ENCODE data around the gene PPFIBP2.

Gene PPFIBP2

DNA sequence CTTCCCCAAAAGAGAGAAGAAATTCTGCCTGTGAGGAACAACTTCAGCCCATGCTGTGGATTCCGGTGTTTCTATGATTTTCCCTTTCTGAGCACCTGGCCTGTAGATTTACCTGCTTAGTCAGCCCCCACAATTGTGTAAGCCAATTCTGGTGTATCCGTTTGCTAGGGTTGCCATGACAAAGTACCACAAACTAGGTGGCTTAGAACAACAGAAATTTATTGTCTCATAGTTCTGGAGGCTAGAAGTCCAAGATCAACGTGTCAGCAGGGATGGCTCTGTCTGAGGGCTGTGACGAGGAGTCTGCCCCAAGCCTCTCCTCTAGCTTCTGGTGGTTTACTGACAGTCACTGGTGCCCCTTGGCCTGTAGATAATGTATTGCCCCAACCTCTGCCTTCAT, 175.4 kb downstream of the PPFIBP2 start:
- DNase-seq (ENCODE audit: low spot score): no peak
- CTCF ChIA-PET: interaction anchor here (0.7 kb wide), 1 partner anchor 772 kb away, joined by 3 read pairs; no protein-coding TSS in a partner anchor
- POLR2A ChIA-PET (ENCODE audit: low non-redundant PET): no interaction called here
- TF ChIP-seq, protein P1, sequence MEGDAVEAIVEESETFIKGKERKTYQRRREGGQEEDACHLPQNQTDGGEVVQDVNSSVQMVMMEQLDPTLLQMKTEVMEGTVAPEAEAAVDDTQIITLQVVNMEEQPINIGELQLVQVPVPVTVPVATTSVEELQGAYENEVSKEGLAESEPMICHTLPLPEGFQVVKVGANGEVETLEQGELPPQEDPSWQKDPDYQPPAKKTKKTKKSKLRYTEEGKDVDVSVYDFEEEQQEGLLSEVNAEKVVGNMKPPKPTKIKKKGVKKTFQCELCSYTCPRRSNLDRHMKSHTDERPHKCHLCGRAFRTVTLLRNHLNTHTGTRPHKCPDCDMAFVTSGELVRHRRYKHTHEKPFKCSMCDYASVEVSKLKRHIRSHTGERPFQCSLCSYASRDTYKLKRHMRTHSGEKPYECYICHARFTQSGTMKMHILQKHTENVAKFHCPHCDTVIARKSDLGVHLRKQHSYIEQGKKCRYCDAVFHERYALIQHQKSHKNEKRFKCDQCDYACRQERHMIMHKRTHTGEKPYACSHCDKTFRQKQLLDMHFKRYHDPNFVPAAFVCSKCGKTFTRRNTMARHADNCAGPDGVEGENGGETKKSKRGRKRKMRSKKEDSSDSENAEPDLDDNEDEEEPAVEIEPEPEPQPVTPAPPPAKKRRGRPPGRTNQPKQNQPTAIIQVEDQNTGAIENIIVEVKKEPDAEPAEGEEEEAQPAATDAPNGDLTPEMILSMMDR (conservative IDR thresholded peaks at IDR 0.05; ENCODE audit: low read depth): no peak
- no peak overlapping the region for H3K27ac ChIP-seq

DNA sequence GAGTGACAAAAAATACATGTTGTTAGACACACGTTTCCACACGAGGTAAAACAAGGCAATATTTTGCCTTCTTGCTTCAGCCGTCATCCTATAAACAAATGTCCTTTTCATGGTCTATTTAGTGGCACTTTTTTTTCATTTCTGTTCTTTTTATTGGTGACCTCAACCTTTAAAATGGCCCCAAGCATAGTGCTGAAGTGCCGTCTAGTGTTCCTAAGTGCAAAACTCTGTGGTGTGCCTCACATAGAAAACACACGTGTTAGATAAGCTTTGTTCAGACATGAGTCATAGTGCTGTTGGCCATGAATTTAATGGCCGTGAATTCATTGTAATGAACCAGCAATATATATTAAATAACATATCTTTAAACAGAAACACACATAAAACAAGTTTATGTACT, 176.8 kb downstream of the PPFIBP2 start:
- H3K27ac ChIP-seq: no peak overlapping the region
- no peak for DNase-seq (ENCODE audit: low spot score)
- CTCF ChIA-PET: interaction anchor here (0.6 to 1.9 kb wide), 4 partner anchors 54 to 490 kb away, joined by 3 to 6 read pairs (median 3); no protein-coding TSS in a partner anchor
- POLR2A ChIA-PET (ENCODE audit: low non-redundant PET): interaction anchor here (0.6 kb wide), 2 partner anchors 9 to 1362 kb away, joined by 3 to 10 read pairs; no protein-coding TSS in a partner anchor
- TF ChIP-seq, protein P1 (conservative IDR thresholded peaks at IDR 0.05; ENCODE audit: low read depth): no peak

DNA sequence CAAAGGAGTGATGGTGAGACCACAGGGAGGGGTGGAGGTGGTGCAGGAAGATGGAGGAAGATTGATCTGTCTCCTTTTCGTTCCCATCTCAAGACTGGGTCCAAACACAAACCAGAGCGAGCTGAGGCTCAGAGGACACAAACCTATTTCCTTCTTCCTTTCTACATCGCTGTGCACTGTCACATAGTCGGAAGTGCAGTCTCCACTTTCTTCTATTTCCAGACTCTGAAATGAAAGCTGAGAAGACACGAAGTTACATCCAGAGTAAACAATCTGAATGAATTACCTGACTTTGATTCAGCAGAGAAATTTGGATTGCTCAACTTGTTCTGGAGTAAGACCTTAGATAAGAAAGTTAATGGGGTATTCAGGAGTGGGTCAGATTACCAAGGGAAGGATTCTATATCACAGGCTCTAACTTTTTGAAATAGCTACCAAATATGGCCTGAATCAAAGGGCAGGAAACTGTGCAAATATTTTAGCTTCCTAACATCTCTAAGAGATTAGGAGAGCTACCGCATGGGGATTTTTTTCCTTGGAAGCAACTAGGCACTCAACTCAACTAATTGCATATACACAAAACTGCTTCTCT, 178.1 kb downstream of the PPFIBP2 start:
- TF ChIP-seq, protein P1 (conservative IDR thresholded peaks at IDR 0.05; ENCODE audit: low read depth): no peak
- H3K27ac ChIP-seq: no peak overlapping the region
- no peak for DNase-seq (ENCODE audit: low spot score)
- CTCF ChIA-PET: interaction anchor here (0.6 to 1.1 kb wide), 2 partner anchors 120 to 249 kb away, joined by 3 read pairs; no protein-coding TSS in a partner anchor
- POLR2A ChIA-PET (ENCODE audit: low non-redundant PET): no interaction called here

DNA sequence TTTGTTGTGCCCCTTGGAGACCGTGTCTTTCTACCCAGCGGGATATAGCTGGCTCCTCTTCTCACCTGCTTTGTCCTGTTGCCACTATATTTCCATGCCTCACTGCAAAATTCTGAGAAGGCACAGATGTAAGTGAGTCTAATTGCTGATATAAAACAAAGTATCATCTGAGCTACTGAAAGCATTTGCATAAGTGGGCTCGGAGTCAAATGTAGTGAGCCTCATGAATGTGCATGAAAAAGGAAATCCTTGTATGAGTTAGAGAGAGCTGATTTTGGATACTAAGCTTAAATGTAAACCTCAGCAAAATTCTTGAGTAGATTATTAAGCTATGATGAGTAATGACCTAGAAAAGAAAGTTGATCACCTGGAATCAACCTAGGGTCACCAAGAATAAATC, 178.6 kb downstream of the PPFIBP2 start:
- H3K27ac ChIP-seq: no peak overlapping the region
- CTCF ChIA-PET: no interaction called here
- TF ChIP-seq, protein P1 (conservative IDR thresholded peaks at IDR 0.05; ENCODE audit: low read depth): no peak
- POLR2A ChIA-PET (ENCODE audit: low non-redundant PET): no interaction called here
- no peak for DNase-seq (ENCODE audit: low spot score)

DNA sequence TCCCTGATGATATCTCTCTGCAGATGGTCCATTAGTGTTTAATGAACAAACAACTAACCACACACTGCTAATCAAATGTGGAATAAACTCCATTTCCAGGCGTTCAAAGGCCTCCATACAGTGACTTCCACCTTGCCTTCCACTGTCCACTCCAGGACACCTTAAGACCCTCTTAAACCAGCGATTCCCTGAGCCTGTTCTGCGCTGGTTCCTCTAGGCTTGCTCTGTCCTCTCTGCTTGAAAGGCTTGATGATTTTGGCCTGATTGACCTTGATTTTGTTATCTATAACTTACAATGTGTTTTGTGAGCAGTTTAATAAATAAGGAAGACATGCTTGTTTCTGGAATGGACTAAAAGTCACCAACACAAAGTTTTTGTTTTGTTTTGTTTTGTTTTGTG, 180.4 kb downstream of the PPFIBP2 start:
- TF ChIP-seq, protein P1 (conservative IDR thresholded peaks at IDR 0.05; ENCODE audit: low read depth): no peak
- CTCF ChIA-PET: interaction anchor here (0.5 to 0.9 kb wide), 8 partner anchors 93 to 710 kb away, joined by 3 to 4 read pairs (median 3); partner anchors contain the start of gene RBMXL2

DNA sequence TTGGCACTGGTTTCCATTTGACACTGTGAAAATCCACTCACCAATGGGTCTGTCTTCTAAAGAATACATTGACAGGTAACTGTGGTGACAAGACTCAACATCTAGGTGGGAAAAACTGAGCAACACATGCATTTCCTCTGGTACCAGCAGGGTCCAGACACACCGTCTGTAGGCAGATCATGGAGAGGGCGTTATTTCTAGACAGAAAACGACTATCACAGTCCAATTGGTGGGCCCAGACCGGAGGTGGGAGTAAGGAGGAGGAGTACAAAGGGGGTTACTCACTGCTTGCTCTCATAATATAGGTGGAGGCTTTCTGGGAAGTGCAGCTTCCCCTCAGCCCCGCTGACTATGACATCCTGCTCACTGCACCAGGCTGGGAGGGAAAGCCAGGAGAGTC, 182.6 kb downstream of the PPFIBP2 start:
- CTCF ChIA-PET: no interaction called here
- DNase-seq (ENCODE audit: low spot score): no peak
- POLR2A ChIA-PET (ENCODE audit: low non-redundant PET): no interaction called here
- H3K27ac ChIP-seq: no peak overlapping the region
- TF ChIP-seq, protein P1 (conservative IDR thresholded peaks at IDR 0.05; ENCODE audit: low read depth): no peak

More for the DNA sequence above, 180.4 kb downstream of the PPFIBP2 start:
- H3K27ac ChIP-seq: no peak overlapping the region
- POLR2A ChIA-PET (ENCODE audit: low non-redundant PET): no interaction called here
- no peak for DNase-seq (ENCODE audit: low spot score)

Data from RWPE1 (cell line).